ENCODE results near the gene CYP2R1. TPM values are rescaled to one million over a fixed set of nuclear protein-coding genes. Genes with fewer than 3 reads are reported as not detected.

Gene CYP2R1
- total RNA-seq, 1 donor from 2014 or later, result 23.5 TPM

DNA sequence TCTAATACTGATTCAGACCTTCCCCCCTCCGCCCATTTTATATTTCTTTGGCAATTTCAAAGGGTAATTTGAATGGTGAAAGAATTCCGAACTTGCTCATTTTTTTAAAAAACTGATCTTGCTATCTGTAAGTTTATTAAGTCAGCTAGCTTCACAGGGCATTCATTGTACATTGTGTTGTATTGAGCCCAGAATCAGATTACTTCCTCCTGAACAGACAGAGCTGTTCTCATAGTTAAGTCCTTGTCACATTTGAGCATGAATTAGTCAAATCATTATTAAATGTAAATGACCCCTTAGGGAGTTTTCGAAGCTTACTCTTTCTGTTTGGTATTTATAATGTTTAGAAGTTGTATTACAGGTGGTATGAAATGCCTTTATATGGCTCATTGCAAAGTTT lies 34.4 kb downstream of the CYP2R1 start:
- no peak for DNase-seq
- no peak overlapping the region for H3K4me3 Mint-ChIP-seq (ENCODE audit: unreplicated experiment)
- no peaks in the 10 kb centered on the region for H3K9me3 Mint-ChIP-seq (ENCODE audit: unreplicated experiment)
- no peak for TF ChIP-seq CTCF (IDR thresholded peaks at IDR 0.05; ENCODE audit: partially characterized antibody, unreplicated experiment)
- no peaks in the 10 kb centered on the region for H3K4me1 Mint-ChIP-seq (ENCODE audit: low read depth, unreplicated experiment)
- H3K36me3 Mint-ChIP-seq (ENCODE audit: unreplicated experiment), result no peaks in the 10 kb centered on the region
- H3K27me3 Mint-ChIP-seq (ENCODE audit: unreplicated experiment), result no peaks in the 10 kb centered on the region
- H3K27ac Mint-ChIP-seq (ENCODE audit: unreplicated experiment), result no peak overlapping the region

GRCh38 chr11:14855890-14856289 lies 36.1 kb downstream of the CYP2R1 start:
- H3K4me1 Mint-ChIP-seq (ENCODE audit: low read depth, unreplicated experiment), result no peaks in the 10 kb centered on the region
- TF ChIP-seq CTCF (IDR thresholded peaks at IDR 0.05; ENCODE audit: partially characterized antibody, unreplicated experiment), result no peak
- no peaks in the 10 kb centered on the region for H3K9me3 Mint-ChIP-seq (ENCODE audit: unreplicated experiment)
- H3K27ac Mint-ChIP-seq (ENCODE audit: unreplicated experiment), result no peak overlapping the region
- H3K36me3 Mint-ChIP-seq (ENCODE audit: unreplicated experiment), result no peaks in the 10 kb centered on the region
- DNase-seq, result no peak
- no peaks in the 10 kb centered on the region for H3K27me3 Mint-ChIP-seq (ENCODE audit: unreplicated experiment)
- no peak overlapping the region for H3K4me3 Mint-ChIP-seq (ENCODE audit: unreplicated experiment)

DNA sequence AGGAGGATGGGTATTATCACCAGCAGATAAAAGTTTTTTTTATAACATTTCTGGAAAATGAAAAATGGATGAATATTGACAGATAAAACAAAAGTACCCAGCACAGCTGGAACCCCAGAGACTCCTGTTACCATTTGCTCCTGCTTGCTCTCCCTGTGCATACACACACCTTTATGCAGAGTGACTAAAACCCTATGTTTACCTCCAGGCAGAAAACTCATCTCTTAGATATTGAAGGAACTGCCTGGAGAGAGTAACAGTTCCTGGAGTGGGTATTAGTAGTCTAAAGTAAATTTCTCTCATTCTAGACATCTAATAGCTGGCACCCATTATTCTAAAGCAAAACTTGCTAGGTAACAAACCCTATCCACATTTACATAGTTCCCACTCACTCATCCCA lies 38.0 kb downstream of the CYP2R1 start:
- no peaks in the 10 kb centered on the region for H3K4me1 Mint-ChIP-seq (ENCODE audit: low read depth, unreplicated experiment)
- no peaks in the 10 kb centered on the region for H3K27me3 Mint-ChIP-seq (ENCODE audit: unreplicated experiment)

DNA sequence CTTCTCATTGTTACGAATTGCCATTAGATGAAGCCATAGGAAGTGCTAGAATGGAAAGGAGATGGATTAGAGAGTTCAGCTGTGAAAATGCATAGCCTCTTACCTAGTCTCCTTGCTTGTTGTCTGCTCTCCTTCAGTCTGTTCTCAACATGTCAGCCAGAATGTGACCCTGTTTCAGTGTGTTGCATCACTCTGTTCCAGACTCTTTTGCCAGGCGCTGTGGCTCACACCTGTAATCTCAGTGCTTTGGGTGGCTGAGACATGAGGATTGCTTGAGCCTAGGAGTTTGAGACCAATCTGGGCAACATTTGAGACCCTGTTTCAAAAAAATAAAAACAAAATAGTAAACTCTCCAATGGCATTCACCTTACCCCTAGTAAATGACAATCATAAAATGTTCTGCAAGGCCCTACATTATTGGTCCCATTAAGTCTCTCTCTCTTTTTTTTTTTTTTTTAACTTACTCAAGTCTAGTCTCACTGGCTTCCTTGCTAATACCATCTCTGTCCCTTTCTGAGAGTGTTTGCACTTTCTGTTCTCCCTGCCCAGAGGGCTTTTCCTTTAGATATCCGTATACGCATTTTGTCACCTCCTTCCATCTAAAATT lies 39.4 kb downstream of the CYP2R1 start:
- TF ChIP-seq CTCF (IDR thresholded peaks at IDR 0.05; ENCODE audit: partially characterized antibody, unreplicated experiment), result no peak
- DNase-seq, result no peak
- H3K27ac Mint-ChIP-seq (ENCODE audit: unreplicated experiment), result no peak overlapping the region
- no peaks in the 10 kb centered on the region for H3K36me3 Mint-ChIP-seq (ENCODE audit: unreplicated experiment)
- no peaks in the 10 kb centered on the region for H3K27me3 Mint-ChIP-seq (ENCODE audit: unreplicated experiment)
- no peaks in the 10 kb centered on the region for H3K9me3 Mint-ChIP-seq (ENCODE audit: unreplicated experiment)
- no peaks in the 10 kb centered on the region for H3K4me1 Mint-ChIP-seq (ENCODE audit: low read depth, unreplicated experiment)
- no peak overlapping the region for H3K4me3 Mint-ChIP-seq (ENCODE audit: unreplicated experiment)

More for the DNA sequence above, 38.0 kb downstream of the CYP2R1 start:
- no peak for TF ChIP-seq CTCF (IDR thresholded peaks at IDR 0.05; ENCODE audit: partially characterized antibody, unreplicated experiment)
- Mint-ChIP-seq H3K36me3 (ENCODE audit: unreplicated experiment) (no peaks in the 10 kb centered on the region), H3K27ac (ENCODE audit: unreplicated experiment) (no peak overlapping the region), H3K4me3 (ENCODE audit: unreplicated experiment) (no peak overlapping the region), H3K9me3 (ENCODE audit: unreplicated experiment) (no peaks in the 10 kb centered on the region)
- DNase-seq, result no peak

- H3K9me3 Mint-ChIP-seq (ENCODE audit: unreplicated experiment), result no peaks in the 10 kb centered on the region
- H3K36me3 Mint-ChIP-seq (ENCODE audit: unreplicated experiment), result peaks cover 7% of the 10 kb centered on the region
- no peak for TF ChIP-seq CTCF (IDR thresholded peaks at IDR 0.05; ENCODE audit: partially characterized antibody, unreplicated experiment)
- DNase-seq, result no peak
- no peak overlapping the region for H3K4me3 Mint-ChIP-seq (ENCODE audit: unreplicated experiment)
- H3K27ac Mint-ChIP-seq (ENCODE audit: unreplicated experiment), result no peak overlapping the region
- peaks cover 2% of the 10 kb centered on the region for H3K27me3 Mint-ChIP-seq (ENCODE audit: unreplicated experiment)
- no peaks in the 10 kb centered on the region for H3K4me1 Mint-ChIP-seq (ENCODE audit: low read depth, unreplicated experiment)
Measured at GRCh38 chr11:14842002-14842401, 50.0 kb downstream of the CYP2R1 start.
